Fibroblast of lung (primary cell): Measurements from ENCODE around the gene IFT81. TPM values are rescaled to one million over a fixed set of nuclear protein-coding genes. Genes with fewer than 3 reads are reported as not detected.

Experiments
- DNase-seq, 2 donors: peaks; one replicate each; pipeline versions ENCODE4 v3.0.0 to v3.0.0-alpha.2; 2010; ENCODE audit warnings: low read depth in 2 of 2
- H2AFZ ChIP-seq: 2 replicates; pipeline ENCODE4 v1.5.1; 2012; ENCODE audit warnings: low read length, control low read depth, inconsistent platforms
- H3K27ac ChIP-seq: 2 replicates; pipeline ENCODE4 v1.5.1; 2011; ENCODE audit warnings: low read length, control low read depth; ENCODE audit not compliant: insufficient read depth
- H3K27me3 ChIP-seq: 2 replicates; pipeline ENCODE4 v1.5.1; 2011; ENCODE audit warnings: mild to moderate bottlenecking, low read length; ENCODE audit not compliant: control insufficient read depth, insufficient read depth
- H3K36me3 ChIP-seq: 2 replicates; pipeline ENCODE4 v1.5.1; 2011; ENCODE audit warnings: low read length; ENCODE audit not compliant: control insufficient read depth, insufficient read depth
- H3K4me1 ChIP-seq: 2 replicates; pipeline ENCODE4 v1.5.1; 2011; ENCODE audit warnings: low read length; ENCODE audit not compliant: control insufficient read depth, insufficient read depth; ENCODE audit errors: extremely low read depth
- H3K4me2 ChIP-seq: 2 replicates; pipeline ENCODE4 v1.5.1; 2011; ENCODE audit warnings: low read length, control low read depth; ENCODE audit not compliant: insufficient read depth; ENCODE audit errors: extremely low read depth
- H3K4me3 ChIP-seq, 4 experiments: fragments of 200-600 bp in 1 of 4; sonication (generic) in 1 of 4; replicated peaks in 1 of 4; 2 replicates each; pipeline ENCODE4 v1.5.1; 2011 to 2016; ENCODE audit warnings: low read length in 4 of 4, low read depth in 3 of 4, mild to moderate bottlenecking in 3 of 4, control low read depth in 2 of 4, inconsistent platforms in 1 of 4, mixed read lengths in 1 of 4; ENCODE audit not compliant: insufficient read depth in 1 of 4; ENCODE audit errors: control extremely low read depth in 1 of 4
- H3K79me2 ChIP-seq: 2 replicates; pipeline ENCODE4 v1.5.1; 2012; ENCODE audit warnings: mild to moderate bottlenecking, low read length, inconsistent platforms; ENCODE audit not compliant: control insufficient read depth, insufficient read depth
- H3K9ac ChIP-seq: 2 replicates; pipeline ENCODE4 v1.5.1; 2011; ENCODE audit warnings: mild to moderate bottlenecking, low read length, control low read depth; ENCODE audit not compliant: insufficient read depth
- H3K9me3 ChIP-seq: 2 replicates; pipeline ENCODE4 v1.5.1; 2012; ENCODE audit warnings: low read depth, low read length; ENCODE audit not compliant: control insufficient read depth, insufficient read depth
- H4K20me1 ChIP-seq: 2 replicates; pipeline ENCODE4 v1.5.1; 2011; ENCODE audit warnings: low read length; ENCODE audit not compliant: control insufficient read depth, insufficient read depth; ENCODE audit errors: extremely low read depth
- CTCF ChIP-seq, 2 donors: IDR thresholded peaks in 1 of 2; conservative IDR thresholded peaks in 1 of 2; 1 replicate in 1 of 2; 2 replicates in 1 of 2; pipeline ENCODE4 v1.5.1; 2011 to 2012; ENCODE audit warnings: low read length in 2 of 2, control low read depth in 1 of 2, inconsistent platforms in 1 of 2, low read depth in 1 of 2, mild to moderate bottlenecking in 1 of 2
- EZH2 ChIP-seq: IDR thresholded peaks from 2 replicates; pipeline ENCODE4 v1.5.1; 2012; ENCODE audit warnings: low read length, control low read depth, mild to moderate bottlenecking; ENCODE audit errors: missing control alignments
- polyA plus RNA-seq, 2 donors: library from polyadenylated mRNA; depleted of rRNA in 1 of 2; stranded (reverse) in 1 of 2; unstranded in 1 of 2; fragments of >200 nt; gene quantifications; 2 replicates each; pipeline ENCODE4 v1.2.1, GENCODE V29; 2011 to 2012; ENCODE audit warnings: missing spikeins in 1 of 2
- total RNA-seq: library from RNA; depleted of rRNA; stranded (reverse); fragments of >200 nt; gene quantifications from 2 replicates; pipeline ENCODE4 v1.2.1, GENCODE V29; 2014

IFT81 gene
- total and polyA plus RNA-seq, 2 donors (not counting 1 experiment from before 2014, with no cell fraction given) = 17.7 to 23.6 TPM

GRCh38 chr12:110249716-110250225 lies 125.6 kb downstream of the IFT81 start:
- no peaks in the 10 kb centered on the region for H3K9me3 ChIP-seq
- TF ChIP-seq CTCF (conservative IDR thresholded peaks at IDR 0.05 in 1 of 2, IDR thresholded peaks at IDR 0.05 in 1 of 2; ENCODE audit: low read depth in 1 of 2, low read length in 2 of 2) (no peak), EZH2 (no peak)
- no peak overlapping the region for H2AFZ ChIP-seq
- peak in 1 of 2 donors; percentile 9 for DNase-seq
- H3K79me2 ChIP-seq = no peaks in the 10 kb centered on the region
- H4K20me1 ChIP-seq = no peaks in the 10 kb centered on the region
- H3K27me3 ChIP-seq = no peaks in the 10 kb centered on the region
- H3K4me2 ChIP-seq = no peak overlapping the region
- no peak overlapping the region for H3K27ac ChIP-seq
- no peak overlapping the region for H3K9ac ChIP-seq
- H3K4me1 ChIP-seq = peaks cover 4% of the 10 kb centered on the region
- no peak overlapping the region for H3K4me3 ChIP-seq
- no peaks in the 10 kb centered on the region for H3K36me3 ChIP-seq

DNA sequence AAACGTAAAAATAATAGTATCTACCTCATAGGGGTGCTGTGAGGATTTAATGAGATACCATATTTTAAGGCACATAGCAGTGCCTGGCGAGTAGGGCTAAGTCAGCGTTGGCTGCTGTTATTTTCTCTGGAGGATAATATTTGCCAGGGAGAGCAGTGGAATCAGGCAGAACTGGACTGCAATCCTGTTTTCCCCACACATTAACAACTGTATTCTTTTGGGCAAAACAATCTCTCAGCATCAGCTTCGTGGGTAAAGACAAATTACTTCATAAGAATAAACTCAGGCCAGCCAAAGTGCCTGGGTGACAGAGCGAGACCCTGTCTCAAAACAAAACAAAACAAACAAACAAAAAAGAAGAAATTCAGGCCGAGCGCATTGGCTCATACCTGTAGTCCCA lies 127.2 kb downstream of the IFT81 start:
- TF ChIP-seq EZH2 (no peak), CTCF (conservative IDR thresholded peaks at IDR 0.05 in 1 of 2, IDR thresholded peaks at IDR 0.05 in 1 of 2; ENCODE audit: low read depth in 1 of 2, low read length in 2 of 2) (no peak)

GRCh38 chr12:110252716-110253115 lies 128.6 kb downstream of the IFT81 start:
- H2AFZ ChIP-seq = peak overlapping the region; percentile 34
- no peaks in the 10 kb centered on the region for H4K20me1 ChIP-seq
- DNase-seq = no peak
- H3K27ac ChIP-seq = no peak overlapping the region
- H3K79me2 ChIP-seq = no peaks in the 10 kb centered on the region
- H3K4me3 ChIP-seq = no peak overlapping the region
- peaks cover 6% of the 10 kb centered on the region for H3K4me1 ChIP-seq
- peak overlapping the region; percentile 66 for H3K4me2 ChIP-seq
- H3K27me3 ChIP-seq = no peaks in the 10 kb centered on the region
- H3K36me3 ChIP-seq = no peaks in the 10 kb centered on the region
- H3K9me3 ChIP-seq = no peaks in the 10 kb centered on the region
- no peak overlapping the region for H3K9ac ChIP-seq
- TF ChIP-seq CTCF (conservative IDR thresholded peaks at IDR 0.05 in 1 of 2, IDR thresholded peaks at IDR 0.05 in 1 of 2; ENCODE audit: low read depth in 1 of 2, low read length in 2 of 2) (no peak), EZH2 (no peak)

More for the DNA sequence above, 127.2 kb downstream of the IFT81 start:
- DNase-seq = no peak
- Histone ChIP-seq H3K4me1 (peaks cover 4% of the 10 kb centered on the region), H3K36me3 (no peaks in the 10 kb centered on the region), H2AFZ (no peak overlapping the region), H3K9ac (no peak overlapping the region), H3K79me2 (no peaks in the 10 kb centered on the region), H3K4me2 (no peak overlapping the region), H3K27ac (no peak overlapping the region), H3K27me3 (no peaks in the 10 kb centered on the region), H4K20me1 (no peaks in the 10 kb centered on the region), H3K4me3 (no peak overlapping the region), H3K9me3 (no peaks in the 10 kb centered on the region)
